ENCODE results near the gene ARPC5.

Gene ARPC5

GRCh38 chr1:183572721-183573120, 62.9 kb downstream of the ARPC5 start:
- H3K9me3 ChIP-seq (ENCODE audit: control insufficient read depth, insufficient read depth, low read length): no peaks in the 10 kb centered on the region
- no peak overlapping the region for H3K4me3 ChIP-seq (ENCODE audit: low read length)
- H4K20me1 ChIP-seq (ENCODE audit: control insufficient read depth, insufficient read depth, low read depth, low read length): no peaks in the 10 kb centered on the region
- no peak for TF ChIP-seq CTCF (IDR thresholded peaks at IDR 0.05; ENCODE audit: low read depth, low read length, poor library complexity, severe bottlenecking)
- TF ChIP-seq EZH2phosphoT487 (IDR thresholded peaks at IDR 0.05; ENCODE audit: borderline replicate concordance, low read length): no peak
- H3K27ac ChIP-seq (ENCODE audit: low read depth, low read length): no peak overlapping the region
- H3K27me3 ChIP-seq (ENCODE audit: control insufficient read depth, low read length): peaks cover 42% of the 10 kb centered on the region
- no peak overlapping the region for H3K4me2 ChIP-seq (ENCODE audit: low read length)
- H3F3A ChIP-seq (ENCODE audit: control insufficient read depth, insufficient read depth): no peaks in the 10 kb centered on the region
- H3K79me2 ChIP-seq (ENCODE audit: control insufficient read depth, low read length): no peaks in the 10 kb centered on the region
- H3K4me1 ChIP-seq (ENCODE audit: control insufficient read depth, low read length): no peaks in the 10 kb centered on the region
- no peaks in the 10 kb centered on the region for H3K9me2 ChIP-seq (replicated peaks; ENCODE audit: control insufficient read depth, low read length)
- no peaks in the 10 kb centered on the region for H3K36me3 ChIP-seq (ENCODE audit: control insufficient read depth, low read length)

GRCh38 chr1:183571678-183572268, 63.8 kb downstream of the ARPC5 start:
- H3K27ac ChIP-seq (ENCODE audit: low read depth, low read length): no peak overlapping the region
- H3K9me3 ChIP-seq (ENCODE audit: control insufficient read depth, insufficient read depth, low read length): no peaks in the 10 kb centered on the region
- H3K4me2 ChIP-seq (ENCODE audit: low read length): no peak overlapping the region
- no peaks in the 10 kb centered on the region for H3K79me2 ChIP-seq (ENCODE audit: control insufficient read depth, low read length)
- H3K27me3 ChIP-seq (ENCODE audit: control insufficient read depth, low read length): peaks cover 38% of the 10 kb centered on the region
- TF ChIP-seq EZH2phosphoT487 (IDR thresholded peaks at IDR 0.05; ENCODE audit: borderline replicate concordance, low read length) (no peak), CTCF (IDR thresholded peaks at IDR 0.05; ENCODE audit: low read depth, low read length, poor library complexity, severe bottlenecking) (no peak)
- no peak overlapping the region for H3K4me3 ChIP-seq (ENCODE audit: low read length)
- no peaks in the 10 kb centered on the region for H4K20me1 ChIP-seq (ENCODE audit: control insufficient read depth, insufficient read depth, low read depth, low read length)
- no peaks in the 10 kb centered on the region for H3F3A ChIP-seq (ENCODE audit: control insufficient read depth, insufficient read depth)
- no peaks in the 10 kb centered on the region for H3K36me3 ChIP-seq (ENCODE audit: control insufficient read depth, low read length)
- no peaks in the 10 kb centered on the region for H3K9me2 ChIP-seq (replicated peaks; ENCODE audit: control insufficient read depth, low read length)
- H3K4me1 ChIP-seq (ENCODE audit: control insufficient read depth, low read length): peaks cover 4% of the 10 kb centered on the region; the same call in 1 of the 2 replicates

Data from DOHH2 (cell line).